Measurements from ENCODE around the gene NDUFA11. TPM values are rescaled to one million over a fixed set of nuclear protein-coding genes. Genes with fewer than 3 reads are reported as not detected.

Gene NDUFA11
- total RNA-seq, 1 experiment from 2014 or later: 169 TPM

GRCh38 chr19:5948752-5949564, 45.4 kb upstream of the NDUFA11 start:
- no TSS peak for BruUV-seq (replicated peaks)
- H3K27ac ChIP-seq: no peak overlapping the region
- H2AFZ ChIP-seq: no peak overlapping the region
- H3K79me2 ChIP-seq (ENCODE audit: low read depth): peaks cover 13% of the 10 kb centered on the region
- H3K4me2 ChIP-seq: no peak overlapping the region
- H4K20me1 ChIP-seq (ENCODE audit: insufficient read depth): peaks cover 7% of the 10 kb centered on the region
- TF ChIP-seq, protein P1, sequence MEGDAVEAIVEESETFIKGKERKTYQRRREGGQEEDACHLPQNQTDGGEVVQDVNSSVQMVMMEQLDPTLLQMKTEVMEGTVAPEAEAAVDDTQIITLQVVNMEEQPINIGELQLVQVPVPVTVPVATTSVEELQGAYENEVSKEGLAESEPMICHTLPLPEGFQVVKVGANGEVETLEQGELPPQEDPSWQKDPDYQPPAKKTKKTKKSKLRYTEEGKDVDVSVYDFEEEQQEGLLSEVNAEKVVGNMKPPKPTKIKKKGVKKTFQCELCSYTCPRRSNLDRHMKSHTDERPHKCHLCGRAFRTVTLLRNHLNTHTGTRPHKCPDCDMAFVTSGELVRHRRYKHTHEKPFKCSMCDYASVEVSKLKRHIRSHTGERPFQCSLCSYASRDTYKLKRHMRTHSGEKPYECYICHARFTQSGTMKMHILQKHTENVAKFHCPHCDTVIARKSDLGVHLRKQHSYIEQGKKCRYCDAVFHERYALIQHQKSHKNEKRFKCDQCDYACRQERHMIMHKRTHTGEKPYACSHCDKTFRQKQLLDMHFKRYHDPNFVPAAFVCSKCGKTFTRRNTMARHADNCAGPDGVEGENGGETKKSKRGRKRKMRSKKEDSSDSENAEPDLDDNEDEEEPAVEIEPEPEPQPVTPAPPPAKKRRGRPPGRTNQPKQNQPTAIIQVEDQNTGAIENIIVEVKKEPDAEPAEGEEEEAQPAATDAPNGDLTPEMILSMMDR (conservative IDR thresholded peaks at IDR 0.05): no peak
- no peak for TF ChIP-seq EZH2 (IDR thresholded peaks at IDR 0.05; ENCODE audit: low read depth)
- no peaks in the 10 kb centered on the region for H3K36me3 ChIP-seq (ENCODE audit: low read depth)
- intact Hi-C loops (cut with micrococcal nuclease; ENCODE audit: unreplicated experiment): no loop called here
- no peaks in the 10 kb centered on the region for H3K9me2 ChIP-seq (ENCODE audit: insufficient read depth)
- CTCF ChIA-PET: no interaction called here
- H3K27me3 ChIP-seq (ENCODE audit: insufficient read depth, low read depth): no peaks in the 10 kb centered on the region
- no peak overlapping the region for H3K4me3 ChIP-seq
- DNase-seq: no peak
- POLR2A ChIA-PET (ENCODE audit: unreplicated experiment): interaction anchor here (0.6 kb wide), 1 partner anchor 19 kb away, joined by 3 read pairs; no protein-coding TSS in a partner anchor
- no peaks in the 10 kb centered on the region for H3K9me3 ChIP-seq (ENCODE audit: insufficient read depth, low read depth)
- H3F3A ChIP-seq (ENCODE audit: insufficient read depth, low read depth): no peaks in the 10 kb centered on the region
- H3K4me1 ChIP-seq (replicated peaks; ENCODE audit: insufficient read depth): no peaks in the 10 kb centered on the region

GRCh38 chr19:5947435-5947834, 43.8 kb upstream of the NDUFA11 start:
- Histone ChIP-seq H3K4me3 (no peak overlapping the region), H3F3A (ENCODE audit: insufficient read depth, low read depth) (no peaks in the 10 kb centered on the region), H3K9me2 (ENCODE audit: insufficient read depth) (no peaks in the 10 kb centered on the region), H3K27me3 (ENCODE audit: insufficient read depth, low read depth) (no peaks in the 10 kb centered on the region), H4K20me1 (ENCODE audit: insufficient read depth) (no peaks in the 10 kb centered on the region; the same call in 1 of the 2 replicates), H3K36me3 (ENCODE audit: low read depth) (no peaks in the 10 kb centered on the region), H3K27ac (no peak overlapping the region), H3K9me3 (ENCODE audit: insufficient read depth, low read depth) (no peaks in the 10 kb centered on the region), H3K79me2 (ENCODE audit: low read depth) (no peaks in the 10 kb centered on the region), H3K4me1 (replicated peaks; ENCODE audit: insufficient read depth) (no peaks in the 10 kb centered on the region), H3K4me2 (no peak overlapping the region), H2AFZ (no peak overlapping the region)
- BruUV-seq (replicated peaks): no TSS peak
- no peak for DNase-seq
- intact Hi-C loops (cut with micrococcal nuclease; ENCODE audit: unreplicated experiment): no loop called here
- no peak for TF ChIP-seq EZH2 (IDR thresholded peaks at IDR 0.05; ENCODE audit: low read depth)
- TF ChIP-seq, protein P1 (conservative IDR thresholded peaks at IDR 0.05): no peak
- ChIA-PET CTCF (no interaction called here), POLR2A (ENCODE audit: unreplicated experiment) (no interaction called here)

DNA sequence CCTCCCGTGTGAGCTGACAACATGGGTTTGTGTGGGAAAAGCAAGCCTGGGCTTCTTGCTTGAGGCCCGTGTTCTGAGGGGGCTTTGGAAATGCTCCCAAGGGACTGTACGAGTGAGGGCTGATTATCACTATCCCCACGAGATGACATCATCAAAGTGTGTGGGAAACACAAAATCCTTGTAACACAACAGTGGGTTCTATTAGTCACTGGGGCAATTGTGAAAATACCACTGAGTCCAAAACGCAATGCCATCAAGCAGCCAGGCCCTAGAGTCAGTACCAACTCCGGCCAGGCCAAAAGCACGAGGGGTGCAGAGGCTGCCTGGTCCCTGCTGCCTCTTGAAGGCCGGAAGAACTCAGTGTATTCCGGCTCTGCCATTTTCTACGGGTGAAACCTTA, 40.0 kb upstream of the NDUFA11 start:
- H3K79me2 ChIP-seq (ENCODE audit: low read depth): no peaks in the 10 kb centered on the region
- H2AFZ ChIP-seq: no peak overlapping the region
- H3K27me3 ChIP-seq (ENCODE audit: insufficient read depth, low read depth): no peaks in the 10 kb centered on the region
- H3K4me2 ChIP-seq: no peak overlapping the region
- ChIA-PET CTCF (no interaction called here), POLR2A (ENCODE audit: unreplicated experiment) (no interaction called here)
- BruUV-seq (replicated peaks): no TSS peak
- TF ChIP-seq, protein P1 (conservative IDR thresholded peaks at IDR 0.05): no peak
- no peak for TF ChIP-seq EZH2 (IDR thresholded peaks at IDR 0.05; ENCODE audit: low read depth)
- H3K27ac ChIP-seq: no peak overlapping the region
- intact Hi-C loops (cut with micrococcal nuclease; ENCODE audit: unreplicated experiment): no loop called here
- no peaks in the 10 kb centered on the region for H3K9me2 ChIP-seq (ENCODE audit: insufficient read depth)
- no peaks in the 10 kb centered on the region for H3K36me3 ChIP-seq (ENCODE audit: low read depth)
- no peak overlapping the region for H3K4me3 ChIP-seq
- H3F3A ChIP-seq (ENCODE audit: insufficient read depth, low read depth): no peaks in the 10 kb centered on the region
- no peaks in the 10 kb centered on the region for H3K9me3 ChIP-seq (ENCODE audit: insufficient read depth, low read depth)
- H3K4me1 ChIP-seq (replicated peaks; ENCODE audit: insufficient read depth): no peaks in the 10 kb centered on the region
- no peak for DNase-seq
- no peaks in the 10 kb centered on the region; the same call in 1 of the 2 replicates for H4K20me1 ChIP-seq (ENCODE audit: insufficient read depth)

Data from PC-9 (cell line).